Measurements from ENCODE around the gene CXorf49. TPM values are rescaled to one million over a fixed set of nuclear protein-coding genes. Genes with fewer than 3 reads are reported as not detected.
"Not testable (repeated sequence)": the region's sequence is repeated elsewhere in the genome, so short reads cannot be mapped to it uniquely, and the experiment has no call there.

Gene CXorf49
- total RNA-seq, 2 donors from 2014 or later: not detected

DNA sequence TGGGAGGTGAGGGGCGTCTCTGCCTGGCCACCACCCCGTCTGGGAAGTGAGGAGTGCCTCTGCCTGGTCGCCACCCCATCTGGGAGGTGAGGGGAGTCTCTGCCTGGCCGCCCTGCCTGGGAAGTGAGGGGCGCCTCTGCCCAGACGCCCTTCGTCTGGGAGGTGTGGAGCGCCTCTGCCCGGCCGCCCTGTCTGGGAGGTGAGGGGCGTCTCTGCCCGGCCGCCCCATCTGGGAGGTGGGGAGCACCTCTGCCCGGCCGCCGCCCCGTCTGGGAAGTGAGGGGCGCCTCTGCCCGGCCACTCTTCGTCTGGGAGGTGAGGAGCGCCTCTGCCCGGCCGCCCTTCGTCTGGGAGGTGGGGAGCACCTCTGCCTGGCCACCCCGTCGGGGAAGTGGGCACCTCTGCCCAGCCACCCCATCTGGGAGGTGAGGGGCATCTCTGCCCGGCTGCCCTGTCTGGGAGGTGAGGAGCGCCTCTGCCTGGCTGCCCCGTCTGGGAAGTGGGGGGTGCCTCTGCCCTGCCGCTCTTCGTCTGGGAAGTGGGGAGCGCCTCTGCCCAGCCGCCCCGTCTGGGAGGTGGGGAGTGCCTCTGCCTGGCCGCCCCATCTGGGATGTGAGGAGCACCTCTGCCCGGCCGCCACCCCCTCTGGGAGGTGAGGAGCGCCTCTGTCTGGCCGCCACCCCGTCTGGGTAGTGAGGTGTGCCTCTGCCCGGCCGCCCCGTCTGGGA, 41.9 kb downstream of the CXorf49 start:
- peak; percentile 73 for DNase-seq (ENCODE audit: low spot score)
- intact Hi-C loops (cut with DNase I): not testable (repeated sequence)

DNA sequence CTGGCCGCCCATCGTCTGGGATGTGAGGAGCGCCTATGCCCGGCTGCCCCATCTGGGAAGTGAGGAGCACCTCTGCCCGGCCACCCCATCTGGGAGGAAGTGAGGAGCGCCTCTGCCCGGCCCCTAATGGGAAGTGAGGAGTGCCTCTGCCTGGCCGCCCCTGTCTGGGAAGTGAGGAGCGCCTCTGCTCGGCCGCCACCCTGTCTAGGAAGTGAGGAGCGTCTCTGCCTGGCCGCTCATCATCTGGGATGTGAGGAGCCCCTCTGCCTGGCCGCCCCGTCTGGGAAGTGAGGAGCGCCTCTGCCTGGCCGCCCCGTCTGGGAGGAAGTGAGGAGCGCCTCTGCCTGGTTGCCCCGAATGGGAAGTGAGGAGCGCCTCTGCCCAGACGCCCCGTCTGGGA, 42.4 kb downstream of the CXorf49 start:
- intact Hi-C loops (cut with DNase I); DNase-seq (ENCODE audit: low spot score): not testable (repeated sequence)

DNA sequence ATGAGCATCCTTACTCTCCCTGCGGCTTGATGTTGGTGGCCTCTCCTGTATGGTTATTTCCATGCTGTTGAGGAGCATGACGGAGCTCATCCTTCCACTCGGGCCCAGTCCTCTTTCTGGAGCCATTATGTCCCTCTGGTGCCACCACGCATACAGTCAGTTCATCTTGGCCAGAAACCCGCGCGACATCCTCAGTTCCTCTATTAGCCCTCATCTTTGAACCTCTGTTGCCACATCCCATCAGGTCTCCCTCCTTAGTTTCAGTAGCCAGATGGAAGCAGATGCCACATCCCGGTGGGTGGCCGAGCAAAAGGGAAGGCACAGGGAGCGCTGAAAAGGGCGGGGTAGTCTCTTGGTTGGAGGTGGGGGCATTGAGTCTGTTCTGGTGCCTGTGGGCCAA, 46.1 kb downstream of the CXorf49 start:
- no peak for DNase-seq (ENCODE audit: low spot score)
- intact Hi-C loops (cut with DNase I): no loop called here

DNA sequence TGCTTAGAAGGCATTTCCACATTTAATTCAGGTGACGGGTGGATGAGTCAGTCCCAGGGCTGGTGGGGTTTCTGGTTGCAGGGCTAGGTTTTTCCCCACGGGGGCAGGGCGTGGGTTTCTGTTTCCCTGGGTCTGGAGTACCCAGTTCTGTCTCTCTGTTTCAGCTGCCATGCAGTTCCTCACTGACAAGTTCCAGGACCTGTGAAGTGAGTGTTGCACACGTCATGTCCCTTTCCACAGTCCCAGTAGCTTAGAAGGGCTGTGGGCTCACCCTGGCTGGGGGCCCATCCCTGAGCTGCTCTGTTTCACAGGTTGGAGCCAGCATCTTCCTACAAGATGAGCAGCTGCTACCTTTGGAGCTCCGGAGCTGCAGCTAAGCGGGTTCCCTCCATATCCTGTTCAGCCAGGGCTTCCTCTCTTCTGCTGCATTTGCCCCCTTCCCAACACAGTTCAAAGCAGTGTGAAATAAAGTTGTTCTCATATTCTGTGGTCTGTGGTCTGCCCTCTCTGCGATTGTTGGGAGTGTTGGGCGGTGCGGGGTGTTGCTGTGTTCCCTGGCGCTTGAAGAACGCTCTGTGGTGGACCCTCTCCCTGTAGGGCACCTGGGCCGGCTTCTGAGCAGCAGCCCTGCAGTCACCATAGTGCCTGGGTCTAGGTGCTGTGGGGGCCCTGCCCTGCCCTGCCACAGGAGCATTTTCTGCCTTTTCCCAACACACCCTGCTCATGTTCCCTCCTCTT, 46.9 kb downstream of the CXorf49 start:
- DNase-seq (ENCODE audit: low spot score): no peak

DNA sequence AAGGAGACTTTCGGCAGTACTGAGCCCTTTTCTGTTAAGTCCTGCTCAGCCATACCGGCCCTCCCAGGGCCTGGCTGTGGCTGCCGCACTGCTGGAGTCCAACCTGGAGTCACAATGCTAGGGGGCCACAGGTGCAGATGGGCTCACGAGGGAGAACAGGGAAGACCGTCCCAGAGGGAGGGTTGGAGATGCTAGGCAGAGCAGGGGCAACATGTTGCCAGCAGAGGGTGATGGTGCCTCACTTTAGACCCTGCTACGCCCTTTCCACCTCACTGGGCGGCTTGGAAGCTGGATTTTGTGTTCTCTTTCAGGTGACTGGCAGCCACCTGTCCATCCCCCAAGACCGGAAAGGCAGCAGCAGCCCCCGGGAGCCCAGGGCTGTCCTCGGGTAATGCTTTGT, 48.1 kb downstream of the CXorf49 start:
- intact Hi-C loops (cut with DNase I); DNase-seq (ENCODE audit: low spot score): not testable (repeated sequence)

More for the DNA sequence above, 46.9 kb downstream of the CXorf49 start:
- intact Hi-C loops (cut with DNase I): no loop called here

DNA sequence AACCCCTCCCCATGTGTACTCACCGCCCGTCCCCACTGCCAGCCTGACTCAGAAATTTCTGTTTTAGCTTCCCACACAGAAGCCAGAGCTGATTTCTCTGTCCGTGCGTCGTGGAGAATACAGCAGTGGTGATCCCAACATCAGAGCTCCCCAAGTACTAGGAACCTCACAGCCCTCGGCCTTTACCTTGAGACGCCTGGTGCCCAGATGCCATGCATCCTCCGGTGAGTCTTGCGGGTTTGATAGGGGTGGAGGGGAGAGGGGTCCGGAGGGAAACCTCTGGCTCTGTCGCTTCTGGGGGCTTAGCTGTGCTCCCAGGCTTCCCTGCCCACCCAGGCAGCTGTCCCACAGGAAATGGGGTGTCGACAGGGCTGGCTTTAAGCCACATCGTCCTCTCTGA, 48.6 kb downstream of the CXorf49 start:
- intact Hi-C loops (cut with DNase I): no loop called here
- no peak for DNase-seq (ENCODE audit: low spot score)

DNA sequence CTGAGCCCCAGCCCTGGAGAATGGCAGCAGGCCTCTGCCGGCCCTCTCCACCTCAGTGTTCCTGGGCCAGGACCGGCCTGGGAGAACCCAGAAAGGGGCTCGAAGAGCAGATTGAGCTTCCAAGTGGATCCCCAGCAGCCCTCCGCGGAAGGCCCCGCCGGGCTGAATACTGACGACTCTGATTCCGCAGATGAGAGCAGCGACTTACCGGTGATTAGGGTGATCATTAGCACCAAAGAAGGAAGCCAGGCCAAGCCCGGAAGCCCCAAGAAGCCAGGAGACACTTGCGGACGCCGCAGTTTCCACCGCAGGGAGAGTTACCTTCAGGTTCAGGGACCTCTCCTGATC, 49.9 kb downstream of the CXorf49 start:
- intact Hi-C loops (cut with DNase I): no loop called here
- no peak for DNase-seq (ENCODE audit: low spot score)

DNA sequence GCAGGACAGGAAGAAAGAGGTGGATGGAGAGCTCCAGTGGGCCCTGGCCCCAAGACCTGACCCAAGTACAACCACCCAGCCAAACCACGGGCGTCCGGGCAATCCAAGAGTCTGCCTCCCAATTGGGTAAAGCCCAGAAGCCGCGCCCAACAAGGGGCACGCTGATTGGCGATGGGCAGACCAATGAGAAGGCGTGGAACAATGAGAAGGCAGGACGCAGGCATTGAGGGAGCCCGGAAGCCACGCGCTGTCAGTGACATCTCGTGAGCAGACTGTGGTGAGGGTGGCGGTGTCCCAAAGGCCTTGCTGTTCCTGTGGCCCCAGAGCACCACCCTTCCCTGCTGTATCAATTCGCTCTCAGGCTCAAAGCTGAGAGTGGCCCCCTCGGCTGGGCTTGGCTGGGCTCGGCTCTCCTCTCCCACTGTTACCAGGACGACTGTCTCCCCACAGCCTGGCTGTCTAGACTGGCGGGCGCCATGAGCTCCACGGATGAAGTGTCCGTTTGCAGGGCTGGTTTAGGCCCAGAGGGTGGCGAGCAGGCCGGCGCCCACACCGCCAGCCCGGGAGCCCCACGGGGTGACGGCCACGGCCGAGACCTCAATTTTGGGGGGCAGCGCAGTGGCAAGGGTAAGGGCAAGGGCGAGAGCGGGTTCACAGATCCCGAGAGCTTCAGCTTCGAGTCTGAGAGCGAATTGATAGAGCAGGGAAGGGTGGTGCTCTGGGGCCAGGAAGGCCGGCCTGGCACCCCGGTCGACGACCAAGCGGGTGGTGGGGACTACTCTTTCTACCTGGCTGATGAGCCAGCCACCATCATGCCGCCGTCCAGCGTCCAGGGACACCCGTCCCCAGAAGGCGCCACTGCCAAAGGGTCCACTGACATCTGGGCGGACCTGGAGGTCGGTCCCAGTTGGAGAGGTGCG, 50.5 kb downstream of the CXorf49 start, which contains the start of gene LOC101059915:
Gene LOC101059915 (plus strand): TSS at position 219 of the 920 bp plus-strand sequence.
- no peak for DNase-seq (ENCODE audit: low spot score)
- intact Hi-C loops (cut with DNase I): no loop called here

DNA sequence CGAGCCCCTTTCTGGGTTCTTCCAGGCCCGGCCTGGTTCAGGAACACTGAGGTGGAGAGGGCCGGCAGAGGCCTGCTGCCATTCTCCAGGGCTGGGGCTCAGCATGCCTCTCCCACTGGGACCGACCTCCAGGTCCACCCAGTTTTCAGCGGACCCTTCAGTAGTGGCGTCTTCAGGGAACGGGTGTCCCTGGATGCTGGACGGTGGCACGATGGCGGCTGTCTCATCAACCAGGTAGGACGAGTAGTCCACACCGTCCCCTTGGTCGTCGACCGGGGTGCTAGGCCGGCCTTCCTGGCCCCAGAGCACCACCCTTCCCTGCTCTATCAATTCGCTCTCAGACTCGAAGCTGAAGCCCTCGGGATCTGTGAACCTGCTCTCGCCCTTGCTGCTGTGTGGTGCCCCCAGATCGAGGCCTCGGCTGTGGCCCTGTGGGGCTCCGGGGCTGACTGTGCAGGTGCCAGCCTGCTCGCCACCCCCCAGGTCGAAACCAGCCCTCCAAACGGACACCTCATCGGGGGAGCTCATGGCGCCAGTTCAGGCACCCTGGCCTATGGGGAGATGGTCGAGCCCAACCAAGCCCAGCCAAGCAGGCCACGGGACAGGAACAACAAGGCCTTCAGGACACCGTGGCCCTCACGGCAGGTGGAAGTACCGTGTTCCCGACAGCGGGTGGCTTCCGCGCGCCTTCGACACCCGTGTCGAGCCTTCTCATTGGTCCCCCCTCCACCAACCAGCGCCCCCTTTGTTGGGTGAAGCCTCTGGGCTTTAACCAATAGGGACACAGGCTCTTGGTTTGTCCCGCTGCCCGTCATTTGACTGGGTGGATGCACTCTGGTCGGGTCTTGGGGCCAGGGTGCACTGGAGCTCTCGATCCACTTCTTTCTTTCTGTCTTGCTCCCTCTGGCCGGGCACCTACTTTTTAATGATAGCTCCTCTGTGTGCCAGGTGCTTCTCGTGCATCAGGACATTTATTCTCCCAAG, 51.6 kb downstream of the CXorf49 start:
- intact Hi-C loops (cut with DNase I): no loop called here
- DNase-seq (ENCODE audit: low spot score): no peak

DNA sequence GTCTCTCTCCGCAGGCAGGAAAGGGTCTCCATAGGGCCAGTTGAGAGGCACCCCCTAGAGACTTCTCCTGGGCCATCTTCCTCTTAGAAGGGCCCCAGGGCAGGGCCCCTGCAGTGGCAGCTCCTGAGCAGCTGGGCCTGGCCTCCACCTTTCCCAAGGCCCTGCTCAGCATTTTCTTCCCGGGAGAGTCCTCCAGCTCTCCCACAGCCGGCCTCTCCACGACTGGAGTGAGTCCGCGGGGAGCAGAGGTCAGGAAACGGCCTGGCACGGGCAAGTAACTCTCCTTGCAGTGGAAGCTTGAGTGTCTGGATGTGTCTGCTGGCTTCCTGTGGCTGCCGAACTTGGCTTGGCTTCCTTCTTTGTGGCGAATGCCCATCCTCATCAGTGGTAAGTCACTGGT, 52.3 kb downstream of the CXorf49 start:
- intact Hi-C loops (cut with DNase I): no loop called here
- no peak for DNase-seq (ENCODE audit: low spot score)

DNA sequence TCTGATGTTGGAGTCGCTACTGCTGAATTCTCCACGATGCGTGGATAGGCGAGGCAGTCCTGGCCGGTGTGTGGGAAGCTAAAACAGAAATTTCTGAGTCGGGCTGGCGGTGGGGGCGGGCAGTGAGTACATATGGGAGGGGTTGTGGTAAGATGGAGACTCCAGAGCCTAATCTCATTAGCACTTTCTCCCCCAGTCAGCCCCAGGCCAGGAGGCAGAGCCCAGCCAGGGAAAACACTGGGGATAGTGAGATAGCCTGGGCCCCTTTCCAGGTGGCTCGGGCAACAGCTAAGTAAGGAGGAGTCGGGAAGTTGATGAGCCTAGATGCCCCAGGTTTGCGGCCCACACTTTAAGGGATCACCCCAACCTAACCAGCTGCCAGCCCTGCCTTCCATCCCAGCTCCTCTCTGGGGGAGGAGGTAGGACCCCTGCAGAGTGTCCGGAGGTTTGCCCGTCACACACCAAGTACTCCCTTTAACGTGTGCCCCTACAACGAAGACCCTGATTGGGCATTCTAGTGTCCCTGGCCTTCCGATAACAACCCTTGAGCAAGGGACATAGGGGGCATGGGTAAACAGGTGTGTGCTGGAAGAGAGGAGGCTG, 53.1 kb downstream of the CXorf49 start:
- intact Hi-C loops (cut with DNase I): no loop called here
- no peak for DNase-seq (ENCODE audit: low spot score)

Other genes starting within 250 kb of the CXorf49 start
- 100 to 1,000 TPM in 1 of 2 donors, 10 to 100 TPM in 1; 93.0 to 104 TPM for gene OGT, start 185.2 kb downstream of the CXorf49 start, total RNA-seq
- 1 to 10 TPM; 1.3 to 1.8 TPM for gene GCNA, start 139.8 kb downstream of the CXorf49 start, total RNA-seq
- gene CXCR3, start 99.8 kb downstream of the CXorf49 start, total RNA-seq: under 1 TPM; 0.14 to 0.32 TPM
- gene CXorf49B, start 45.1 kb upstream of the CXorf49 start, total RNA-seq: not detected
- gene NHSL2, start 192.6 kb upstream of the CXorf49 start, total RNA-seq: 10 to 100 TPM; 32.4 to 46.1 TPM